Testis (tissue), 3 donors: Measurements from ENCODE around the gene RIPOR3. TPM values are rescaled to one million over a fixed set of nuclear protein-coding genes. Genes with fewer than 3 reads are reported as not detected.

Experiments
- DNase-seq: peaks from one replicate; pipeline ENCODE4 v3.0.0-alpha.2; 2019
- H3K27ac ChIP-seq, 2 donors: fragments of 200-600 bp; sonication (generic); one replicate each; pipeline ENCODE4 v1.5.1; 2019
- H3K27me3 ChIP-seq: fragments of 200-600 bp; sonication (generic); one replicate; pipeline ENCODE4 v1.5.1; 2019
- H3K36me3 ChIP-seq: fragments of 200-600 bp; sonication (generic); one replicate; pipeline ENCODE4 v1.5.1; 2017; ENCODE audit warnings: low read depth; ENCODE audit errors: missing control alignments
- H3K4me1 ChIP-seq: fragments of 200-600 bp; sonication (generic); one replicate; pipeline ENCODE4 v1.5.1; 2019
- H3K4me3 ChIP-seq, 2 donors: fragments of 200-600 bp; sonication (generic); one replicate each; pipeline ENCODE4 v1.5.1; 2017 to 2019
- H3K9me3 ChIP-seq: fragments of 200-600 bp; sonication (generic); one replicate; pipeline ENCODE4 v1.5.1; 2017
- CTCF ChIP-seq, 3 experiments: fragments of 450-650 bp in 2 of 3; fragments of 200-600 bp in 1 of 3; sonication (generic) in 1 of 3; IDR thresholded peaks; one replicate each; pipeline ENCODE4 v1.5.1; 2016 to 2019; ENCODE audit warnings: antibody characterized with exemption in 3 of 3, mild to moderate bottlenecking in 2 of 3, moderate library complexity in 1 of 3
- POLR2A ChIP-seq: fragments of 450-650 bp; IDR thresholded peaks from one replicate; pipeline ENCODE4 v1.6.1; 2017; ENCODE audit warnings: antibody characterized with exemption, mild to moderate bottlenecking, moderate library complexity
- WGBS, 2 donors: methylation state at CpG; one replicate each; pipeline ENCODE4 v1.1.5; 2018; 5-methylcytosine and 5-hydroxymethylcytosine counted together
- intact Hi-C: fragments of 100-400 bp; cut with DNase I; formaldehyde crosslinking; loops from one replicate; pipeline ENCODE4 v1.15.1; 2023; ENCODE audit warnings: low total_unique reads
- polyA plus RNA-seq: library from polyadenylated mRNA; stranded (reverse); fragments of 350-450 nt; fragmentation: Illumina TruSeq; extraction: RNeasy Lipid Tissue Mini Kit (QIAGEN cat#74804); gene quantifications from one replicate; pipeline ENCODE4 v1.2.3, GENCODE V29; 2014; ENCODE audit warnings: low read depth, low replicate concordance; ENCODE audit not compliant: insufficient read depth
- total RNA-seq, 2 donors: library from RNA; depleted of rRNA; stranded (reverse); fragments of >200 nt; gene quantifications; one replicate each; pipeline ENCODE4 v1.2.3, GENCODE V29; 2016

The RIPOR3 gene
- total and polyA plus RNA-seq, 3 donors from 2014 or later: 11.3 to 26.9 (median 22.1) TPM

- WGBS, 2 donors: 90 to 93% methylated on average over 16 to 17 of the region's 17 CpGs
- Histone ChIP-seq H3K27ac (peak overlapping the region in 1 of 2 donors; percentile 28), H3K4me1 (peaks cover 7% of the 10 kb centered on the region), H3K4me3 (no peak overlapping the region), H3K27me3 (no peaks in the 10 kb centered on the region), H3K9me3 (no peaks in the 10 kb centered on the region), H3K36me3 (no peaks in the 10 kb centered on the region)
- intact Hi-C loops: no loop called here
- no peak for TF ChIP-seq POLR2A
- no peak for TF ChIP-seq CTCF (IDR thresholded peaks at IDR 0.05)
- DNase-seq: no peak
Observed at GRCh38 chr20:50561379-50562078, 129.8 kb downstream of the RIPOR3 start.

DNA sequence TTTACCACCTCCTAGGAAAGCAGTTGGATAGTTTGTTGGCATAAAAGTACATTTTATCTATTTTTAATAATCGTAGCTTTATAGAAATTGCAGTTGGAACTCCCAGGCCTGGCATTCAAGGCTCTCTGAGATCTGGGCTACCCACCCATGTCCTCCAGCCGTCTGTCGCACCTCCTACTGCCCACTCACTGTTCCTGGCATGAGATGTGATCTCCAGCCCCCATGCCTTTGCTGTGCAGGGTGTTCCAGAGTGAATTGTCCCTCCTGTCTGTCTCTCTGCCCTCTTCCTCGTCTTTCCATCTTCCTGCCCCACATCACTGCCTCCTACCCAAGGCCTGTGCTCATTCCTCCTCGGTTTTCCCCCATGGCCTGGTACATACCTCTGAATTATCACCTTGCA lies 130.5 kb downstream of the RIPOR3 start:
- Histone ChIP-seq H3K4me3 (no peak overlapping the region), H3K27ac (no peak overlapping the region), H3K27me3 (no peaks in the 10 kb centered on the region), H3K4me1 (peaks cover 7% of the 10 kb centered on the region), H3K36me3 (no peaks in the 10 kb centered on the region), H3K9me3 (no peaks in the 10 kb centered on the region)
- intact Hi-C loops: no loop called here
- no peak for TF ChIP-seq POLR2A
- TF ChIP-seq CTCF (IDR thresholded peaks at IDR 0.05): no peak
- peak; percentile 61 for DNase-seq
- WGBS, 2 donors: 46 to 61% methylated on average over 5 of the region's 5 CpGs

- no peak overlapping the region for H3K27ac ChIP-seq
- peaks cover 7% of the 10 kb centered on the region for H3K4me1 ChIP-seq
- intact Hi-C loops: no loop called here
- TF ChIP-seq CTCF (IDR thresholded peaks at IDR 0.05) (no peak), POLR2A (no peak)
- WGBS, 2 donors: 71 to 85% methylated on average over 8 of the region's 8 CpGs
- no peak for DNase-seq
- no peaks in the 10 kb centered on the region for H3K27me3 ChIP-seq
- H3K4me3 ChIP-seq: no peak overlapping the region
- H3K9me3 ChIP-seq: no peaks in the 10 kb centered on the region
- no peaks in the 10 kb centered on the region for H3K36me3 ChIP-seq
Observed at GRCh38 chr20:50559856-50560638, 131.3 kb downstream of the RIPOR3 start.

GRCh38 chr20:50559149-50559548 lies 132.2 kb downstream of the RIPOR3 start:
- intact Hi-C loops: no loop called here
- no peak for DNase-seq
- Histone ChIP-seq H3K36me3 (no peaks in the 10 kb centered on the region), H3K27me3 (no peaks in the 10 kb centered on the region), H3K9me3 (no peaks in the 10 kb centered on the region), H3K4me1 (peaks cover 7% of the 10 kb centered on the region), H3K27ac (no peak overlapping the region), H3K4me3 (no peak overlapping the region)
- TF ChIP-seq CTCF (IDR thresholded peaks at IDR 0.05): no peak
- no peak for TF ChIP-seq POLR2A
- WGBS, 2 donors: 91% methylated on average over 6 of the region's 6 CpGs
